ENCODE results near the gene PLIN1. TPM values are rescaled to one million over a fixed set of nuclear protein-coding genes. Genes with fewer than 3 reads are reported as not detected.

The PLIN1 gene
- total and polyA plus RNA-seq, 2 donors (not counting 1 experiment from before 2014, with no cell fraction given), result 0.02 to 0.50 TPM

GRCh38 chr15:89628301-89628700, 50.9 kb downstream of the PLIN1 start:
- DNase-seq (ENCODE audit: low read depth in 2 of 2), result no peak
- no peaks in the 10 kb centered on the region for H3K27me3 ChIP-seq (ENCODE audit: control insufficient read depth, insufficient read depth, low read length)
- H3K36me3 ChIP-seq (ENCODE audit: control insufficient read depth, insufficient read depth, low read length), result peaks cover 44% of the 10 kb centered on the region
- H3K9me3 ChIP-seq (ENCODE audit: control insufficient read depth, insufficient read depth, low read depth, low read length), result no peaks in the 10 kb centered on the region
- H3K27ac ChIP-seq (ENCODE audit: insufficient read depth, low read length), result no peak overlapping the region
- no peaks in the 10 kb centered on the region for H4K20me1 ChIP-seq (ENCODE audit: control insufficient read depth, extremely low read depth, insufficient read depth, low read length)
- no peak overlapping the region for H3K4me2 ChIP-seq (ENCODE audit: extremely low read depth, insufficient read depth, low read length)
- no peak overlapping the region for H3K4me3 ChIP-seq (replicated peaks in 1 of 4; ENCODE audit: control extremely low read depth in 1 of 4, insufficient read depth in 1 of 4, low read depth in 3 of 4, low read length in 4 of 4)
- no peaks in the 10 kb centered on the region for H3K79me2 ChIP-seq (ENCODE audit: control insufficient read depth, insufficient read depth, low read length)
- H3K4me1 ChIP-seq (ENCODE audit: control insufficient read depth, extremely low read depth, insufficient read depth, low read length), result no peaks in the 10 kb centered on the region
- H2AFZ ChIP-seq (ENCODE audit: low read length), result no peak overlapping the region
- no peak for TF ChIP-seq CTCF (conservative IDR thresholded peaks at IDR 0.05 in 1 of 2, IDR thresholded peaks at IDR 0.05 in 1 of 2; ENCODE audit: low read depth in 1 of 2, low read length in 2 of 2)
- TF ChIP-seq EZH2 (IDR thresholded peaks at IDR 0.05; ENCODE audit: low read length, missing control alignments), result no peak
- no peak overlapping the region for H3K9ac ChIP-seq (ENCODE audit: insufficient read depth, low read length)

DNA sequence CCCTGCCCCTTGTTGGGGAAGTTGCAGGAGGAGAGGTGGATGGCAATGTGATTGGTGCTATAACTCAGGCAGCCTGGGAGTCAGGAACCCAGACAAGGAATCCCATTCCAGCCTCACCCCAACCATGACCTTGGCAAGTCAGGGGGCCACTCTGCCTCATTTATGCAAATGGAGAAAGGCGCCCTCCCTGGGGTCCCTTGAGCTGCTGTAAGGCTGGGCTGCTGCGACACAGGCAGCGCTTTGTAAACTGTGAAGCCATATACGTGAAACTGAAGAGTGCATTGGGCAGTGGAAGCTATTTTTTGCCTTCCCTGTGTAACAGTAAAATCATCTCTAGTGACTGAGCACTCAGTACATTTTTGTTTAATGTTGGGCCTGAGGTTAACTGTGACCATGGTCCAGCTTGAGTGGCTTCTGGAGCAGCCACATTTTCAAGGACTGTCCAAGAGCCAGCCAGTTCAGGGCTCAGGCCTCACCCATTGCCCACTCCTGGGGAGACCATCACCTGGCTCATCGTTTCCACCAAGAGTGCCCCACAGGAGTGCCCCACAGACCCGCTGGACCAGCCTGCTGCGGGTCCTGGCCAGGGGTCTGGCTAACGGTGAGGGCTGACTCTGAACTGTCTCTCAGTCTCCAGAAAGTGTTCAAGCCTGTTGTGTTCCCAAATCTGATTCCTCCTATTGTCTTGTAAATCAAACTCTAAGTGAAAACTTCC, 51.8 kb downstream of the PLIN1 start:
- no peaks in the 10 kb centered on the region for H4K20me1 ChIP-seq (ENCODE audit: control insufficient read depth, extremely low read depth, insufficient read depth, low read length)
- no peak overlapping the region for H3K4me3 ChIP-seq (replicated peaks in 1 of 4; ENCODE audit: control extremely low read depth in 1 of 4, insufficient read depth in 1 of 4, low read depth in 3 of 4, low read length in 4 of 4)
- H2AFZ ChIP-seq (ENCODE audit: low read length), result no peak overlapping the region
- DNase-seq (ENCODE audit: low read depth in 2 of 2), result no peak
- no peak overlapping the region for H3K9ac ChIP-seq (ENCODE audit: insufficient read depth, low read length)
- H3K9me3 ChIP-seq (ENCODE audit: control insufficient read depth, insufficient read depth, low read depth, low read length), result no peaks in the 10 kb centered on the region
- H3K79me2 ChIP-seq (ENCODE audit: control insufficient read depth, insufficient read depth, low read length), result no peaks in the 10 kb centered on the region
- no peak overlapping the region for H3K4me2 ChIP-seq (ENCODE audit: extremely low read depth, insufficient read depth, low read length)
- no peak for TF ChIP-seq CTCF (conservative IDR thresholded peaks at IDR 0.05 in 1 of 2, IDR thresholded peaks at IDR 0.05 in 1 of 2; ENCODE audit: low read depth in 1 of 2, low read length in 2 of 2)
- peaks cover 43% of the 10 kb centered on the region for H3K36me3 ChIP-seq (ENCODE audit: control insufficient read depth, insufficient read depth, low read length)
- no peaks in the 10 kb centered on the region for H3K27me3 ChIP-seq (ENCODE audit: control insufficient read depth, insufficient read depth, low read length)
- no peak overlapping the region for H3K27ac ChIP-seq (ENCODE audit: insufficient read depth, low read length)
- H3K4me1 ChIP-seq (ENCODE audit: control insufficient read depth, extremely low read depth, insufficient read depth, low read length), result no peaks in the 10 kb centered on the region

DNA sequence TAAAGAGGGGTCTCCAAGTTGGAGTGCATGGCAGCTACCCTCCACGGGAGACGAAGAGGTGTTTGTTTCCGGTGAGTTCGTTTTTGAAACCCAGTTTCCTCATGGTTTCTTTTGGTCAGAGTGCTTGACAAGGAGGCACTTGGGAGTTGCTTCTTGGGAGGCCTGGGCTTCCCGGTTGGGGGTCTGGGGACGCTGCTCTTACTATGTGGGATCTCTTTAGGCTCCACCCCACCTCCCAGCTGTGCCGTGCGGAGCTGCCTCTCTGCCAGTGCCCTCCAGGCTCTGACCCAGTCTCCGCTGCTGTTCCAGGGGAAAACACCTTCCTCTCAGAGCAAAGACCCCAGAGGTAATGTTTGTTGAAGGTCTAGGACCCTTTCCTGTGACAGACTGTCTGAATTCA, 53.5 kb downstream of the PLIN1 start:
- H3K4me1 ChIP-seq (ENCODE audit: control insufficient read depth, extremely low read depth, insufficient read depth, low read length), result no peaks in the 10 kb centered on the region
- H3K36me3 ChIP-seq (ENCODE audit: control insufficient read depth, insufficient read depth, low read length), result peaks cover 28% of the 10 kb centered on the region
- TF ChIP-seq CTCF (conservative IDR thresholded peaks at IDR 0.05 in 1 of 2, IDR thresholded peaks at IDR 0.05 in 1 of 2; ENCODE audit: low read depth in 1 of 2, low read length in 2 of 2), result no peak
- TF ChIP-seq EZH2 (IDR thresholded peaks at IDR 0.05; ENCODE audit: low read length, missing control alignments), result no peak
- no peak overlapping the region for H3K4me3 ChIP-seq (replicated peaks in 1 of 4; ENCODE audit: control extremely low read depth in 1 of 4, insufficient read depth in 1 of 4, low read depth in 3 of 4, low read length in 4 of 4)
- no peaks in the 10 kb centered on the region for H3K79me2 ChIP-seq (ENCODE audit: control insufficient read depth, insufficient read depth, low read length)
- no peak overlapping the region for H3K9ac ChIP-seq (ENCODE audit: insufficient read depth, low read length)
- H3K27me3 ChIP-seq (ENCODE audit: control insufficient read depth, insufficient read depth, low read length), result no peaks in the 10 kb centered on the region
- no peaks in the 10 kb centered on the region for H3K9me3 ChIP-seq (ENCODE audit: control insufficient read depth, insufficient read depth, low read depth, low read length)
- DNase-seq (ENCODE audit: low read depth in 2 of 2), result no peak
- H3K27ac ChIP-seq (ENCODE audit: insufficient read depth, low read length), result no peak overlapping the region
- H3K4me2 ChIP-seq (ENCODE audit: extremely low read depth, insufficient read depth, low read length), result no peak overlapping the region
- no peaks in the 10 kb centered on the region for H4K20me1 ChIP-seq (ENCODE audit: control insufficient read depth, extremely low read depth, insufficient read depth, low read length)
- no peak overlapping the region for H2AFZ ChIP-seq (ENCODE audit: low read length)
